ENCODE results near the gene IPCEF1.

DNA sequence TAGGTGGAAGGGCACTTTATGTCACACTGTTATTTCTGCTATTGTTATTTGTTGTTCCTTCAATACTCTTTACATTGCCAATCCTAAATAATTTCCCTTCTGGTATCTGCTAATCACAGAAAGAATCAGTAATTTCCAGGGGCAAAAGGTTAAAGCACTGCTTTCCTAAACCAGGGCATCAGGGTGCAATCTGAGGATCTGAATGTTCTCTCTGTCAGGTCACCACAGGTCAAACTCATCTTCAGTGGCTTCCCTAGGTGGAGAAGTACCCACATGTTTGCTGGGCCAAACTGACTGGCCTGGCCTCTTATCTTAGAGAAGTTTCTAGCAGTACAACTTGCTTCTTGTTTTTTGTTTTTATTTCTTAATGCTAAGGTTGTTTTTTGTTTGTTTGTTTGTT, 198.9 kb downstream of the IPCEF1 start:
- TF ChIP-seq, protein P1, sequence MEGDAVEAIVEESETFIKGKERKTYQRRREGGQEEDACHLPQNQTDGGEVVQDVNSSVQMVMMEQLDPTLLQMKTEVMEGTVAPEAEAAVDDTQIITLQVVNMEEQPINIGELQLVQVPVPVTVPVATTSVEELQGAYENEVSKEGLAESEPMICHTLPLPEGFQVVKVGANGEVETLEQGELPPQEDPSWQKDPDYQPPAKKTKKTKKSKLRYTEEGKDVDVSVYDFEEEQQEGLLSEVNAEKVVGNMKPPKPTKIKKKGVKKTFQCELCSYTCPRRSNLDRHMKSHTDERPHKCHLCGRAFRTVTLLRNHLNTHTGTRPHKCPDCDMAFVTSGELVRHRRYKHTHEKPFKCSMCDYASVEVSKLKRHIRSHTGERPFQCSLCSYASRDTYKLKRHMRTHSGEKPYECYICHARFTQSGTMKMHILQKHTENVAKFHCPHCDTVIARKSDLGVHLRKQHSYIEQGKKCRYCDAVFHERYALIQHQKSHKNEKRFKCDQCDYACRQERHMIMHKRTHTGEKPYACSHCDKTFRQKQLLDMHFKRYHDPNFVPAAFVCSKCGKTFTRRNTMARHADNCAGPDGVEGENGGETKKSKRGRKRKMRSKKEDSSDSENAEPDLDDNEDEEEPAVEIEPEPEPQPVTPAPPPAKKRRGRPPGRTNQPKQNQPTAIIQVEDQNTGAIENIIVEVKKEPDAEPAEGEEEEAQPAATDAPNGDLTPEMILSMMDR (IDR thresholded peaks at IDR 0.05) = no peak
- TF ChIP-seq TP53 (CRISPR knock-in tag; IDR thresholded peaks at IDR 0.05) (no peak), ELK1 (IDR thresholded peaks at IDR 0.05; ENCODE audit: low read depth, low read length) (no peak), PHF8 (IDR thresholded peaks at IDR 0.05; ENCODE audit: borderline replicate concordance, low read depth) (no peak), EP300 (IDR thresholded peaks at IDR 0.05) (no peak), CBX8 (IDR thresholded peaks at IDR 0.05) (no peak), GATA3 (IDR thresholded peaks at IDR 0.05; ENCODE audit: borderline replicate concordance) (no peak), RAD21 (conservative IDR thresholded peaks at IDR 0.05 in 1 of 2, IDR thresholded peaks at IDR 0.05 in 1 of 2) (no peak), POLR2A (IDR thresholded peaks at IDR 0.05; ENCODE audit: low read length) (no peak), ZSCAN20 (CRISPR knock-in tag; IDR thresholded peaks at IDR 0.05) (no peak)
